CD4-positive, alpha-beta T cell (primary cell): ENCODE results near the gene LRRC36. TPM values are rescaled to one million over a fixed set of nuclear protein-coding genes. Genes with fewer than 3 reads are reported as not detected.

Experiments used
- ATAC-seq: fragments of 200-7000 bp; cut with Tn5 transposase; one replicate; pipeline ENCODE4 v1.10.0; 2022; ENCODE audit warnings: mild to moderate bottlenecking; ENCODE audit not compliant: poor library complexity
- CTCF ChIA-PET: fragments of 350-600 bp; sonication (Branson Sonifier 250); formaldehyde crosslinking; loops from one replicate; lab custom pipeline; 2021; ENCODE audit warnings: antibody characterized with exemption, inconsistent platforms; lab: Charles Lee
- POLR2A ChIA-PET: fragments of 350-600 bp; sonication (Branson Sonifier 250); formaldehyde crosslinking; loops from one replicate; lab custom pipeline; 2021; ENCODE audit warnings: antibody characterized with exemption, inconsistent platforms; lab: Charles Lee
- DNase-seq, 14 experiments: peaks; one replicate each; pipeline ENCODE4 v3.0.0-alpha.2; 2013 to 2020; ENCODE audit warnings: mixed read lengths in 2 of 14
- H3K27ac ChIP-seq, 2 donors: one replicate each; pipeline versions ENCODE4 v1.5.1 to v1.7.0; 2013; ENCODE audit warnings: low read length in 2 of 2, low read depth in 1 of 2, mild to moderate bottlenecking in 1 of 2
- H3K27me3 ChIP-seq, 2 experiments: 1 replicate in 1 of 2; 2 replicates in 1 of 2; pipeline versions ENCODE4 v1.6.1 to v1.7.0; 2013; ENCODE audit warnings: low read length in 2 of 2, control low read depth in 1 of 2, mild to moderate bottlenecking in 1 of 2, moderate library complexity in 1 of 2; ENCODE audit not compliant: insufficient read depth in 2 of 2, control insufficient read depth in 1 of 2
- H3K36me3 ChIP-seq: one replicate; pipeline ENCODE4 v1.6.1; 2013; ENCODE audit warnings: low read length, control low read depth; ENCODE audit not compliant: insufficient read depth
- H3K4me1 ChIP-seq: one replicate; pipeline ENCODE4 v1.6.1; 2013; ENCODE audit warnings: low read length, control low read depth; ENCODE audit not compliant: insufficient read depth
- H3K4me3 ChIP-seq: one replicate; pipeline ENCODE4 v1.5.1; 2013; ENCODE audit warnings: mild to moderate bottlenecking, low read length, moderate library complexity
- H3K9me3 ChIP-seq, 2 experiments: 1 replicate in 1 of 2; 2 replicates in 1 of 2; pipeline versions ENCODE4 v1.6.1 to v1.7.0; 2013; ENCODE audit warnings: low read length in 2 of 2, mild to moderate bottlenecking in 2 of 2, control low read depth in 1 of 2, moderate library complexity in 1 of 2; ENCODE audit not compliant: control insufficient read depth in 1 of 2, insufficient read depth in 1 of 2
- H3K27ac Mint-ChIP-seq: one replicate; pipeline ENCODE4 v1.8.0; 2020; ENCODE audit warnings: mixed read lengths
- H3K27me3 Mint-ChIP-seq: one replicate; pipeline ENCODE4 v1.8.0; 2021; ENCODE audit warnings: mixed read lengths
- H3K36me3 Mint-ChIP-seq: one replicate; pipeline ENCODE4 v1.8.0; 2021; ENCODE audit warnings: low read depth, mixed read lengths
- H3K4me1 Mint-ChIP-seq: one replicate; pipeline ENCODE4 v1.8.0; 2021; ENCODE audit warnings: low read depth, mixed read lengths
- H3K4me3 Mint-ChIP-seq: one replicate; pipeline ENCODE4 v1.8.0; 2020; ENCODE audit warnings: mild to moderate bottlenecking, mixed read lengths
- H3K9me3 Mint-ChIP-seq: one replicate; pipeline ENCODE4 v1.8.0; 2020; ENCODE audit warnings: mixed read lengths
- CTCF ChIP-seq: fragments of 200-600 bp; IDR thresholded peaks from one replicate; pipeline ENCODE4 v1.8.0; 2022; ENCODE audit warnings: antibody characterized with exemption, mild to moderate bottlenecking
- intact Hi-C, 2 experiments: fragments of 100-400 bp; cut with DNase I in 1 of 2; cut with micrococcal nuclease in 1 of 2; formaldehyde crosslinking; loops; one replicate each; pipeline versions ENCODE4 v1.15.1 to v1.9.0; 2023 to 2025; cut with DNase I, micrococcal nuclease
- polyA plus RNA-seq, 2 donors: library from polyadenylated mRNA; unstranded; fragments of 120-200 nt; gene quantifications; one replicate each; pipeline ENCODE4 v1.2.1, GENCODE V29; 2013
- total RNA-seq, 174 experiments: library from RNA in 2 of 174; stranded (reverse) in 2 of 174; gene quantifications; one replicate each; pipeline ENCODE4 v1.2.3 and lab custom pipeline; 2021 to 2026

Gene LRRC36
- total RNA-seq (not detected), total RNA-seq (lab: John Stamatoyannopoulos, UW) (0 to 0.92 (median 0.05) reads per million in 172 experiments)
- 0.14 TPM for polyA plus RNA-seq (2013, experiment 1 of 2)
- 0.14 TPM for polyA plus RNA-seq (2013, experiment 2 of 2)

- peak; percentile 41 for TF ChIP-seq CTCF
- intact Hi-C loops = no loop called here
- Mint-ChIP-seq H3K36me3 (no peaks in the 10 kb centered on the region), H3K4me1 (peaks cover 10% of the 10 kb centered on the region), H3K9me3 (no peaks in the 10 kb centered on the region), H3K4me3 (peak within 1 kb of the TSS; percentile 72), H3K27me3 (peaks cover 48% of the 10 kb centered on the region), H3K27ac (no peak within 1 kb of the TSS)
- Histone ChIP-seq H3K36me3 (no peaks in the 10 kb centered on the region), H3K27ac (no peak within 1 kb of the TSS), H3K4me1 (peaks cover 17% of the 10 kb centered on the region), H3K9me3 (no peaks in the 10 kb centered on the region), H3K4me3 (peak within 1 kb of the TSS; percentile 55), H3K27me3 (peaks cover 30 to 42% of the 10 kb centered on the region in 2 experiments)
- ATAC-seq (peak; percentile 48), DNase-seq (peak in 12 of 14 experiments; percentile 8 to 60 (median 31))
- POLR2A ChIA-PET = no interaction called here
- CTCF ChIA-PET = interaction anchor here (0.6 to 1.1 kb wide), 3 partner anchors 21 to 101 kb away, joined by 3 to 5 read pairs (median 3); no protein-coding TSS in a partner anchor
Observed at GRCh38 chr16:67326472-67327309, at the start of gene LRRC36, which contains the start of gene KCTD19. Gene LRRC36, plus strand, starts transcription at chr16:67326815. Its CDS starts 48 bp downstream, at chr16:67326863. Gene KCTD19, minus strand, starts transcription at chr16:67326741. Its CDS starts 34 bp downstream, at chr16:67326707.

- Mint-ChIP-seq H3K4me3 (peak overlapping the region; percentile 59), H3K36me3 (peaks cover 17% of the 10 kb centered on the region), H3K9me3 (no peaks in the 10 kb centered on the region), H3K27me3 (no peaks in the 10 kb centered on the region), H3K27ac (peak overlapping the region; percentile 53), H3K4me1 (peaks cover 17% of the 10 kb centered on the region)
- H3K4me3 ChIP-seq = no peak overlapping the region
- H3K27ac ChIP-seq = no peak overlapping the region
- no peaks in the 10 kb centered on the region for H3K9me3 ChIP-seq
- DNase-seq = no peak
- TF ChIP-seq CTCF = no peak
- no peaks in the 10 kb centered on the region for H3K27me3 ChIP-seq
- ChIA-PET CTCF (interaction anchor here (0.9 to 1.3 kb wide), 2 partner anchors 33 to 50 kb away, joined by 4 read pairs; partner anchors contain the start of gene TMEM208), POLR2A (no interaction called here)
- intact Hi-C loops = loop anchor here in 1 of 2 experiments (5.0 kb wide), 2 partner anchors 50 to 120 kb away; partner anchors contain the start of gene TMEM208
- H3K4me1 ChIP-seq = peaks cover 27% of the 10 kb centered on the region
- ATAC-seq = no peak
- peaks cover 7% of the 10 kb centered on the region for H3K36me3 ChIP-seq
Observed at GRCh38 chr16:67277294-67277998, 49.2 kb upstream of the LRRC36 start.
